Astrocyte (in vitro differentiated cells and primary cell): Measurements from ENCODE around the gene CLCN7. TPM values are rescaled to one million over a fixed set of nuclear protein-coding genes. Genes with fewer than 3 reads are reported as not detected.

ENCODE experiments used
- DNase-seq: peaks from one replicate; pipeline ENCODE4 v3.0.0-alpha.2; 2010; ENCODE audit warnings: low read depth
- FAIRE-seq: peaks from 2 replicates; lab custom pipeline; 2011; peaks lifted over from hg19 to GRCh38; lab: Jason Lieb, UNC
- H2AFZ ChIP-seq: 2 replicates; pipeline ENCODE4 v1.6.0; 2012; ENCODE audit warnings: low read depth, low read length, inconsistent platforms
- H3K27ac ChIP-seq: 2 replicates; pipeline ENCODE4 v1.5.1; 2011; ENCODE audit warnings: low read depth, low read length, inconsistent platforms
- H3K27me3 ChIP-seq: 2 replicates; pipeline ENCODE4 v1.6.0; 2011; ENCODE audit warnings: low read length, inconsistent platforms; ENCODE audit not compliant: insufficient read depth
- H3K36me3 ChIP-seq: 2 replicates; pipeline ENCODE4 v1.5.1; 2011; ENCODE audit warnings: low read length, inconsistent platforms; ENCODE audit not compliant: insufficient read depth
- H3K4me1 ChIP-seq: 2 replicates; pipeline ENCODE4 v1.5.1; 2011; ENCODE audit warnings: low read length, inconsistent platforms; ENCODE audit not compliant: insufficient read depth
- H3K4me2 ChIP-seq: 2 replicates; pipeline ENCODE4 v1.6.0; 2012; ENCODE audit warnings: low read length, inconsistent platforms
- H3K4me3 ChIP-seq: 2 replicates; pipeline ENCODE4 v1.5.1; 2011; ENCODE audit warnings: low read depth, mild to moderate bottlenecking, low read length, inconsistent platforms; ENCODE audit not compliant: insufficient read depth
- H3K79me2 ChIP-seq: 2 replicates; pipeline ENCODE4 v1.6.0; 2012; ENCODE audit warnings: mild to moderate bottlenecking, low read length, inconsistent platforms; ENCODE audit not compliant: insufficient read depth
- H3K9ac ChIP-seq: 2 replicates; pipeline ENCODE4 v1.6.0; 2012; ENCODE audit warnings: mild to moderate bottlenecking, low read length, inconsistent platforms
- H3K9me3 ChIP-seq: 2 replicates; pipeline ENCODE4 v1.5.1; 2012; ENCODE audit warnings: low read depth, mild to moderate bottlenecking, low read length, inconsistent platforms; ENCODE audit not compliant: insufficient read depth
- H4K20me1 ChIP-seq: 2 replicates; pipeline ENCODE4 v1.6.0; 2012; ENCODE audit warnings: low read length, inconsistent platforms; ENCODE audit not compliant: insufficient read depth
- H3K27ac Mint-ChIP-seq: one replicate; pipeline ENCODE4 v1.8.0; 2021; ENCODE audit warnings: mild to moderate bottlenecking, mixed read lengths; ENCODE audit not compliant: unreplicated experiment
- H3K27me3 Mint-ChIP-seq: one replicate; pipeline ENCODE4 v1.8.0; 2021; ENCODE audit warnings: low read depth, mixed read lengths; ENCODE audit not compliant: unreplicated experiment
- H3K36me3 Mint-ChIP-seq: one replicate; pipeline ENCODE4 v1.8.0; 2021; ENCODE audit warnings: low read depth, mixed read lengths; ENCODE audit not compliant: unreplicated experiment
- H3K4me1 Mint-ChIP-seq: one replicate; pipeline ENCODE4 v1.8.0; 2021; ENCODE audit warnings: low read depth, mixed read lengths; ENCODE audit not compliant: unreplicated experiment
- H3K4me3 Mint-ChIP-seq: one replicate; pipeline ENCODE4 v1.8.0; 2021; ENCODE audit warnings: mild to moderate bottlenecking, moderate library complexity, mixed read lengths; ENCODE audit not compliant: unreplicated experiment
- H3K9me3 Mint-ChIP-seq: one replicate; pipeline ENCODE4 v1.8.0; 2021; ENCODE audit warnings: mild to moderate bottlenecking, mixed read lengths; ENCODE audit not compliant: unreplicated experiment
- EZH2 ChIP-seq: IDR thresholded peaks from 2 replicates; pipeline ENCODE4 v1.6.1; 2012; ENCODE audit warnings: mild to moderate bottlenecking, low read length, inconsistent platforms; ENCODE audit not compliant: insufficient read depth
- total RNA-seq: library from RNA; stranded (reverse); gene quantifications from 2 replicates; pipeline ENCODE4 v1.2.1, GENCODE V29; 2021
- TF ChIP-seq, protein P1 (sequence below): IDR thresholded peaks from 2 replicates; pipeline ENCODE4 v1.5.1; 2011; ENCODE audit warnings: low read depth, mild to moderate bottlenecking, inconsistent platforms, low read length, moderate library complexity; ENCODE audit not compliant: insufficient read depth

Gene CLCN7
- total RNA-seq, 1 donor from 2014 or later, result 66.7 TPM

DNA sequence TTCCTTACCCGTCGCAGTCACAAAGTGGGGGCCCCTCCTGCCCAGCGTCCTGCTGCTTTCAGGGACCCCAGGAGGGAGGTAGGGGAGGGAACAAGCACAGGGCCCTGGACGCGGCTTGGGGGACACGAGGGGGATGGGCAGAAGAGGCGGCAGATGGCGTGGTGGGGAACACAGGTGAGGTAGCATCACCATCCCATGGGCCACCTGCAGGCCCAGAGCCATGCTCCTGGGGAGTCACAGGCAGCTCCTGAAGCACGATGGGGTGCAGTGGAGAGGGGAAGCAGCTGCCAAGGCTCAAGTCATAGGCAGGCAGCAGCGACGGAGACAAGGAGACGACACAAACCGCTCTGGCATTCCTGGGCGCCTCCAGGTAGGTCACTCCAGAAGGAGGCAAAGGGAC, 71.1 kb downstream of the CLCN7 start:
- Histone ChIP-seq H3K4me2 (no peak overlapping the region), H3K36me3 (no peaks in the 10 kb centered on the region), H3K79me2 (peaks cover 3% of the 10 kb centered on the region), H2AFZ (no peak overlapping the region), H4K20me1 (peaks cover 21% of the 10 kb centered on the region), H3K27me3 (no peaks in the 10 kb centered on the region), H3K4me3 (no peak overlapping the region), H3K9ac (no peak overlapping the region), H3K27ac (no peak overlapping the region), H3K9me3 (no peaks in the 10 kb centered on the region), H3K4me1 (no peaks in the 10 kb centered on the region)
- Mint-ChIP-seq H3K36me3 (peaks cover 15% of the 10 kb centered on the region), H3K27ac (no peak overlapping the region), H3K9me3 (no peaks in the 10 kb centered on the region), H3K4me3 (no peak overlapping the region), H3K27me3 (no peaks in the 10 kb centered on the region), H3K4me1 (peaks cover 1% of the 10 kb centered on the region)
- no peak for TF ChIP-seq EZH2
- TF ChIP-seq, protein P1, sequence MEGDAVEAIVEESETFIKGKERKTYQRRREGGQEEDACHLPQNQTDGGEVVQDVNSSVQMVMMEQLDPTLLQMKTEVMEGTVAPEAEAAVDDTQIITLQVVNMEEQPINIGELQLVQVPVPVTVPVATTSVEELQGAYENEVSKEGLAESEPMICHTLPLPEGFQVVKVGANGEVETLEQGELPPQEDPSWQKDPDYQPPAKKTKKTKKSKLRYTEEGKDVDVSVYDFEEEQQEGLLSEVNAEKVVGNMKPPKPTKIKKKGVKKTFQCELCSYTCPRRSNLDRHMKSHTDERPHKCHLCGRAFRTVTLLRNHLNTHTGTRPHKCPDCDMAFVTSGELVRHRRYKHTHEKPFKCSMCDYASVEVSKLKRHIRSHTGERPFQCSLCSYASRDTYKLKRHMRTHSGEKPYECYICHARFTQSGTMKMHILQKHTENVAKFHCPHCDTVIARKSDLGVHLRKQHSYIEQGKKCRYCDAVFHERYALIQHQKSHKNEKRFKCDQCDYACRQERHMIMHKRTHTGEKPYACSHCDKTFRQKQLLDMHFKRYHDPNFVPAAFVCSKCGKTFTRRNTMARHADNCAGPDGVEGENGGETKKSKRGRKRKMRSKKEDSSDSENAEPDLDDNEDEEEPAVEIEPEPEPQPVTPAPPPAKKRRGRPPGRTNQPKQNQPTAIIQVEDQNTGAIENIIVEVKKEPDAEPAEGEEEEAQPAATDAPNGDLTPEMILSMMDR, result no peak
- FAIRE-seq, result no peak
- DNase-seq, result no peak

DNA sequence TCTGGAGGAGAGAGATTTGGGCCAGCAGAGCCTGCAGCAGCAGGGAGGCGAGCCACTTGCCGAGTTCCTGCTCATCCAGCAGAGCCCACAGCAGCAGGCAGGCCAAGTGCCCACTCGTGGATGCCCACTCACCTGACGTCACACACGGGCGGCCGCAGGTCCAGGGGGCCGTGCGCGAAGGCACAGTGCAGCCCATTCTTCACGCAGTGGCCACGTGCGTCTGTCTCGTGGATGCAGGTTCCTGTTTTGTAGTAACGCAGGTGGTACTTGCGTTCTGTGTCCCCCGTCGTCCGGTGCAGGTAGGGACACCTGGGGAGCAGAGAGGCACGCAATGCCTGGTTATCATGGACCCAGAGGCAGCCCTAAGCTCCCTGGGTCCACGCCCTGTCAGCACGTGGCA, 71.8 kb downstream of the CLCN7 start:
- FAIRE-seq (no peak), DNase-seq (no peak)
- H3K36me3 ChIP-seq, result no peaks in the 10 kb centered on the region
- H3K27ac ChIP-seq, result no peak overlapping the region
- H3K9ac ChIP-seq, result no peak overlapping the region
- TF ChIP-seq, protein P1, result no peak
- no peak for TF ChIP-seq EZH2
- Mint-ChIP-seq H3K4me3 (no peak overlapping the region), H3K27me3 (no peaks in the 10 kb centered on the region), H3K27ac (no peak overlapping the region), H3K4me1 (peaks cover 1% of the 10 kb centered on the region), H3K9me3 (no peaks in the 10 kb centered on the region), H3K36me3 (peaks cover 16% of the 10 kb centered on the region)
- peaks cover 3% of the 10 kb centered on the region for H3K79me2 ChIP-seq
- H2AFZ ChIP-seq, result no peak overlapping the region
- H3K9me3 ChIP-seq, result no peaks in the 10 kb centered on the region
- no peaks in the 10 kb centered on the region for H3K4me1 ChIP-seq
- no peaks in the 10 kb centered on the region for H3K27me3 ChIP-seq
- H3K4me2 ChIP-seq, result no peak overlapping the region
- H4K20me1 ChIP-seq, result peaks cover 21% of the 10 kb centered on the region
- H3K4me3 ChIP-seq, result no peak overlapping the region

DNA sequence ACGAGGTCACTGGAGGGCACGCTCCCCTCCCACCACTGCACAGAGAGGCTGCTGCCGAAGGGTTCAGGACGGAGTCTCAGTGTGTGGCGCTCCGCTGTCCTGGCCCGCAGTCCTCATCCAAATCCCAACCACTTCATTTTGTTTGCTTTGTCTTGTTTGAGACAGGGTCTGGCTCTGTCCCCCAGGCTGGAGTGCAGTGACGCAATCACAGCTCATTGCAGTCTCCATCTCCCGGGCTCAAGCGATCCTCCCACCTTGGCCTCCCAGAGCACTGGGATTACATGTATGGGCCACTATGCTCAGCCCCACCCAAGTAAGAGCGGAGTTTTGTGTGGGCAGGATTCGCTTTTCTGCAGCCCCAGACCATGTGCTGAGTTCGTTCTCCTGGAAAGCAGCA, 73.1 kb downstream of the CLCN7 start:
- H3K4me1 Mint-ChIP-seq, result no peaks in the 10 kb centered on the region
- H2AFZ ChIP-seq, result no peak overlapping the region
- H3K4me3 Mint-ChIP-seq, result no peak overlapping the region
- FAIRE-seq (no peak), DNase-seq (no peak)
- no peak overlapping the region for H3K27ac ChIP-seq
- H3K36me3 Mint-ChIP-seq, result peaks cover 18% of the 10 kb centered on the region
- H3K9ac ChIP-seq, result no peak overlapping the region
- TF ChIP-seq, protein P1, result no peak
- TF ChIP-seq EZH2, result no peak
- H3K36me3 ChIP-seq, result no peaks in the 10 kb centered on the region
- H4K20me1 ChIP-seq, result peaks cover 16% of the 10 kb centered on the region
- H3K27me3 Mint-ChIP-seq, result no peaks in the 10 kb centered on the region
- no peaks in the 10 kb centered on the region for H3K4me1 ChIP-seq
- H3K4me2 ChIP-seq, result no peak overlapping the region
- H3K4me3 ChIP-seq, result no peak overlapping the region
- H3K9me3 Mint-ChIP-seq, result no peaks in the 10 kb centered on the region
- H3K79me2 ChIP-seq, result no peaks in the 10 kb centered on the region
- no peaks in the 10 kb centered on the region for H3K9me3 ChIP-seq
- H3K27ac Mint-ChIP-seq, result no peak overlapping the region
- no peaks in the 10 kb centered on the region for H3K27me3 ChIP-seq
